GM12874 (cell line): ENCODE measurements around the gene TMEM229B.

Experiments
- CTCF ChIP-seq: IDR thresholded peaks from 2 replicates; pipeline ENCODE4 v1.5.1; 2011; ENCODE audit warnings: low read depth, mild to moderate bottlenecking, control low read depth, low read length, moderate library complexity; ENCODE audit not compliant: insufficient read depth

The TMEM229B gene

GRCh38 chr14:67485501-67486095, 2.9 kb downstream of the TMEM229B start:
- TF ChIP-seq CTCF: no peak

- no peak for TF ChIP-seq CTCF
These were observed 4.8 kb downstream of the TMEM229B start for GRCh38 chr14:67483579-67484285.

GRCh38 chr14:67482231-67483164, 6.0 kb downstream of the TMEM229B start:
- TF ChIP-seq CTCF: no peak

- no peak for TF ChIP-seq CTCF
These were observed 8.5 kb downstream of the TMEM229B start for GRCh38 chr14:67480011-67480410.

GRCh38 chr14:67478800-67479084, 9.8 kb downstream of the TMEM229B start:
- TF ChIP-seq CTCF: no peak

- no peak for TF ChIP-seq CTCF
These were observed 10.4 kb downstream of the TMEM229B start for GRCh38 chr14:67477926-67478799.

- TF ChIP-seq CTCF: no peak
These were observed 14.2 kb downstream of the TMEM229B start for GRCh38 chr14:67474366-67474765.
